CD4-positive, alpha-beta T cell treated with Interleukin-21 for 1 hour (primary cell): ENCODE data around the gene NKX2-4.
"Not testable (repeated sequence)": the region's sequence is repeated elsewhere in the genome, so short reads cannot be mapped to it uniquely, and the experiment has no call there.

Experiments
- DNase-seq: peaks from one replicate; pipeline ENCODE4 v3.0.0-alpha.2; 2020

Gene NKX2-4

GRCh38 chr20:21397341-21398108, at the start of gene NKX2-4:
Gene NKX2-4, minus strand, starts transcription at chr20:21397526. Its CDS starts 127 bp downstream, at chr20:21397399.
- DNase-seq: no peak

GRCh38 chr20:21437816-21438215, 40.5 kb upstream of the NKX2-4 start:
- no peak for DNase-seq

- no peak for DNase-seq
Observed at GRCh38 chr20:21437248-21437647, 39.9 kb upstream of the NKX2-4 start.

GRCh38 chr20:21436205-21436604, 38.9 kb upstream of the NKX2-4 start:
- DNase-seq: no peak

GRCh38 chr20:21435576-21435975, 38.2 kb upstream of the NKX2-4 start:
- DNase-seq: no peak

GRCh38 chr20:21433329-21433890, 36.1 kb upstream of the NKX2-4 start:
- DNase-seq: no peak

GRCh38 chr20:21432911-21433310, 35.6 kb upstream of the NKX2-4 start:
- DNase-seq: no peak

GRCh38 chr20:21430020-21430419, 32.7 kb upstream of the NKX2-4 start:
- no peak for DNase-seq

GRCh38 chr20:21424846-21425245, 27.5 kb upstream of the NKX2-4 start:
- no peak for DNase-seq

- not testable (repeated sequence) for DNase-seq
Observed at GRCh38 chr20:21423712-21424111, 26.4 kb upstream of the NKX2-4 start.

GRCh38 chr20:21421601-21422236, 24.4 kb upstream of the NKX2-4 start:
- DNase-seq: no peak

GRCh38 chr20:21419147-21419546, 21.8 kb upstream of the NKX2-4 start:
- not testable (repeated sequence) for DNase-seq

GRCh38 chr20:21413996-21414395, 16.7 kb upstream of the NKX2-4 start:
- DNase-seq: not testable (repeated sequence)

- no peak for DNase-seq
Observed at GRCh38 chr20:21411725-21412124, 14.4 kb upstream of the NKX2-4 start.

GRCh38 chr20:21399005-21399475, 1.7 kb upstream of the NKX2-4 start:
- DNase-seq: no peak

- DNase-seq: no peak
Observed at GRCh38 chr20:21398109-21399004, 1.0 kb upstream of the NKX2-4 start.

- DNase-seq: no peak
Observed at GRCh38 chr20:21396599-21397340, 556 bp downstream of the NKX2-4 start.

- DNase-seq: peak; percentile 37
Observed at GRCh38 chr20:21395666-21396598, 1.4 kb downstream of the NKX2-4 start.

- DNase-seq: no peak
Observed at GRCh38 chr20:21395051-21395665, 2.2 kb downstream of the NKX2-4 start.

- no peak for DNase-seq
Observed at GRCh38 chr20:21394551-21394950, 2.8 kb downstream of the NKX2-4 start.
